T-cell (primary cell): Measurements from ENCODE around the gene MYB. TPM values are rescaled to one million over a fixed set of nuclear protein-coding genes. Genes with fewer than 3 reads are reported as not detected.

Source experiments
- ATAC-seq, 4 experiments: fragments of 200-7000 bp in 3 of 4; fragments of 150-1000 bp in 1 of 4; cut with Tn5 transposase; replicated peaks in 1 of 4; 1 replicate in 3 of 4; 2 replicates in 1 of 4; pipeline ENCODE4 v1.10.0; 2021; ENCODE audit warnings: moderate library complexity in 3 of 4, mild to moderate bottlenecking in 2 of 4, moderate number of reproducible peaks in 1 of 4
- CTCF ChIA-PET, 2 donors: fragments of 300-600 bp; sonication (Branson Sonifier 250); formaldehyde crosslinking; loops; one replicate each; lab custom pipeline; 2022; ENCODE audit warnings: antibody characterized with exemption in 2 of 2; lab: Charles Lee
- POLR2A ChIA-PET, 2 donors: fragments of 300-600 bp; sonication (Branson Sonifier 250); formaldehyde crosslinking; loops; one replicate each; lab custom pipeline; 2022; ENCODE audit warnings: antibody characterized with exemption in 2 of 2; lab: Charles Lee
- DNase-seq, 35 experiments: peaks; one replicate each; pipeline versions ENCODE4 v3.0.0 to v3.0.0-alpha.2; 2013 to 2023
- H3K27ac ChIP-seq: one replicate; pipeline ENCODE4 v1.5.1; 2013; ENCODE audit warnings: low read length
- H3K27me3 ChIP-seq, 2 experiments: replicated peaks in 1 of 2; 1 replicate in 1 of 2; 2 replicates in 1 of 2; pipeline versions ENCODE4 v1.6.1 to v1.7.0; 2013; ENCODE audit warnings: low read length in 1 of 2, mixed read lengths in 1 of 2; ENCODE audit not compliant: control insufficient read depth in 2 of 2, insufficient read depth in 2 of 2; ENCODE audit errors: extremely low read depth in 1 of 2
- H3K36me3 ChIP-seq, 2 donors: 1 replicate in 1 of 2; 2 replicates in 1 of 2; pipeline versions ENCODE4 v1.6.1 to v1.7.0; 2013; ENCODE audit warnings: low read length in 1 of 2; ENCODE audit not compliant: control insufficient read depth in 2 of 2, insufficient read depth in 1 of 2; ENCODE audit errors: extremely low read depth in 1 of 2
- H3K4me1 ChIP-seq, 2 experiments: 1 replicate in 1 of 2; 2 replicates in 1 of 2; pipeline versions ENCODE4 v1.6.1 to v1.7.0; 2013; ENCODE audit warnings: low read length in 2 of 2, mixed read lengths in 1 of 2; ENCODE audit not compliant: insufficient read depth in 2 of 2, control insufficient read depth in 1 of 2; ENCODE audit errors: extremely low read depth in 1 of 2
- H3K4me3 ChIP-seq, 2 donors: 1 replicate in 1 of 2; 2 replicates in 1 of 2; pipeline versions ENCODE4 v1.5.1 to v1.7.0; 2013; ENCODE audit warnings: mild to moderate bottlenecking in 2 of 2, low read length in 1 of 2, moderate library complexity in 1 of 2; ENCODE audit not compliant: control insufficient read depth in 1 of 2; ENCODE audit errors: extremely low read depth in 1 of 2
- H3K9me3 ChIP-seq: 2 replicates; pipeline ENCODE4 v1.7.0; 2013
- H3K27ac Mint-ChIP-seq, 2 donors: one replicate each; pipeline ENCODE4 v1.8.0; 2020 to 2021; ENCODE audit warnings: mild to moderate bottlenecking in 2 of 2, mixed read lengths in 2 of 2
- H3K27me3 Mint-ChIP-seq, 2 donors: one replicate each; pipeline ENCODE4 v1.8.0; 2021 to 2022; ENCODE audit warnings: mixed read lengths in 2 of 2
- H3K36me3 Mint-ChIP-seq: one replicate; pipeline ENCODE4 v1.8.0; 2021; ENCODE audit warnings: mixed read lengths
- H3K4me1 Mint-ChIP-seq, 3 donors: one replicate each; pipeline ENCODE4 v1.8.0; 2020 to 2022; ENCODE audit warnings: mixed read lengths in 3 of 3, mild to moderate bottlenecking in 1 of 3
- H3K4me3 Mint-ChIP-seq, 3 donors: one replicate each; pipeline ENCODE4 v1.8.0; 2020 to 2022; ENCODE audit warnings: mild to moderate bottlenecking in 3 of 3, mixed read lengths in 3 of 3, moderate library complexity in 3 of 3
- H3K9me3 Mint-ChIP-seq, 3 donors: one replicate each; pipeline ENCODE4 v1.8.0; 2020 to 2022; ENCODE audit warnings: mixed read lengths in 3 of 3
- WGBS: methylation state at CpG from one replicate; pipeline ENCODE4 v1.1.5; 2013; ENCODE audit warnings: missing lambda C conversion rate; ENCODE audit not compliant: insufficient coverage; 5-methylcytosine and 5-hydroxymethylcytosine counted together
- total RNA-seq, 35 experiments: library from RNA in 6 of 35; stranded (reverse) in 6 of 35; fragments of 120-200 nt in 1 of 35; gene quantifications; one replicate each; pipeline versions ENCODE4 v1.2.1 to v1.2.4 and lab custom pipeline; 2013 to 2026

MYB gene
- total RNA-seq, 5 donors from 2014 or later (not counting 1 experiment from before 2014, with no cell fraction given): 4.4 to 23.9 (median 17.1) TPM

GRCh38 chr6:135229996-135230395 lies 48.9 kb downstream of the MYB start:
- DNase-seq: no peak
- no peak overlapping the region for H3K27ac ChIP-seq
- no peaks in the 10 kb centered on the region for H3K36me3 ChIP-seq
- CTCF ChIA-PET: no interaction called here
- Mint-ChIP-seq H3K36me3 (no peaks in the 10 kb centered on the region), H3K4me1 (peaks cover 2 to 13% (median 8%) of the 10 kb centered on the region in 3 donors), H3K27me3 (no peaks in the 10 kb centered on the region), H3K4me3 (no peak overlapping the region), H3K9me3 (no peaks in the 10 kb centered on the region), H3K27ac (no peak overlapping the region)
- no peaks in the 10 kb centered on the region for H3K9me3 ChIP-seq
- ATAC-seq: no peak
- WGBS: 67% methylated on average over 1 of the region's 2 CpGs
- H3K27me3 ChIP-seq: no peaks in the 10 kb centered on the region
- no peak overlapping the region for H3K4me3 ChIP-seq
- no peaks in the 10 kb centered on the region for H3K4me1 ChIP-seq
- POLR2A ChIA-PET: interaction anchor here in 1 of 2 donors (0.7 kb wide), 1 partner anchor 1268 kb away, joined by 4 read pairs; no protein-coding TSS in a partner anchor

- Mint-ChIP-seq H3K27me3 (no peaks in the 10 kb centered on the region), H3K4me3 (no peak overlapping the region), H3K27ac (no peak overlapping the region), H3K9me3 (no peaks in the 10 kb centered on the region), H3K4me1 (peaks cover 2 to 13% (median 8%) of the 10 kb centered on the region in 3 donors), H3K36me3 (no peaks in the 10 kb centered on the region)
- Histone ChIP-seq H3K27ac (no peak overlapping the region), H3K9me3 (no peaks in the 10 kb centered on the region), H3K4me3 (no peak overlapping the region), H3K27me3 (no peaks in the 10 kb centered on the region), H3K36me3 (no peaks in the 10 kb centered on the region), H3K4me1 (no peaks in the 10 kb centered on the region)
- ChIA-PET POLR2A (interaction anchor here in 1 of 2 donors (0.6 to 0.7 kb wide), 3 partner anchors 30 to 1267 kb away, joined by 4 read pairs; no protein-coding TSS in a partner anchor), CTCF (no interaction called here)
- WGBS: no CpG with 5 or more reads among the region's 3 CpGs
- ATAC-seq: no peak
- DNase-seq: no peak
Observed at GRCh38 chr6:135230711-135231468, 49.8 kb downstream of the MYB start.

- WGBS: no CpG with 5 or more reads among the region's 1 CpG
- ChIA-PET CTCF (interaction anchor here in 1 of 2 donors (0.6 kb wide), 1 partner anchor 682 kb away, joined by 3 read pairs; no protein-coding TSS in a partner anchor), POLR2A (interaction anchor here in 1 of 2 donors (0.6 kb wide), 1 partner anchor 30 kb away, joined by 4 read pairs; no protein-coding TSS in a partner anchor)
- no peak for ATAC-seq
- Histone ChIP-seq H3K4me3 (no peak overlapping the region), H3K27me3 (no peaks in the 10 kb centered on the region), H3K4me1 (no peaks in the 10 kb centered on the region), H3K27ac (no peak overlapping the region), H3K9me3 (no peaks in the 10 kb centered on the region), H3K36me3 (no peaks in the 10 kb centered on the region)
- H3K27ac Mint-ChIP-seq: no peak overlapping the region
- peaks cover 3 to 16% (median 9%) of the 10 kb centered on the region in 3 donors for H3K4me1 Mint-ChIP-seq
- no peaks in the 10 kb centered on the region for H3K36me3 Mint-ChIP-seq
- DNase-seq: no peak
- H3K9me3 Mint-ChIP-seq: no peaks in the 10 kb centered on the region
- no peak overlapping the region for H3K4me3 Mint-ChIP-seq
- H3K27me3 Mint-ChIP-seq: no peaks in the 10 kb centered on the region
Observed at GRCh38 chr6:135231469-135231844, 50.3 kb downstream of the MYB start.

DNA sequence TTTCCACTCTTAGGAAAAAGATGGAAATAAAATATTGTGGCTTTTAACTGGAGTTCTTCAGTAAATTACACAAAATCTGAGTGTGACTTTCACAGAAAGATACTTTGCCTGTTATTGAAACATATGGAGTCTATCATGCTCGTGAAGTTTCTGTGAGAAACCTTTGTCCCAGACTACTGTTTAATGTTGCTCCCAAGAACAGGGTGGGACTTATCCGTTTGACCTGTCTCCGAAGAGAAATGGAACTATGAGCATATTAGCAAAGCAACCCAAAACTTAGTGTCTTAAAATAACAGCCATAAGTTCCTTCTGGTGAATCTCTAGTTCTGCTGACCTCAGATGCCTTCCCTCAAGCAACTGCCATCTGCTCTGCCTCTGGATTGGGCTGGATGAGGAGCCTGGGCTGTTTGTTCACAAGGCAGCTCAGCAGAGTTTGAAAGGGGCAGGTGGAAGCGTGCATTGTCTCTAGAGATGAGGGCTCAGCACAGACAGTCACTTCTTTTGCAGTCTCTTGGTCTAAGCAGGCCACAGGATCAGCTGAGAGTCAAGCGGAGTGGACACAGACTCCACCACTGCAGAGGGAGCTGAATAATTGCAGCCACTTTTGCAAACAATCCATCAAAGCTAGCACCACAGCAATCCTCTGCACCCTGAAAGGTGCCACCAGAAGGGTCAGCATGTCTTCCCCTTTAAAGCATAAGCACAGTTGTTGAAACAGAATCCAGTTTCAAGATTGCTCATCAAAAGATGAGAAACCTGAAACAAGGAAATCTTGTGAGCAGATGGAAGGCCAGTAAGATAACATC lies 52.8 kb downstream of the MYB start:
- H3K36me3 ChIP-seq: no peaks in the 10 kb centered on the region
- DNase-seq: no peak
- 59% methylated on average over 3 of the region's 5 CpGs for WGBS
- no peaks in the 10 kb centered on the region for H3K27me3 ChIP-seq
- ChIA-PET CTCF (no interaction called here), POLR2A (no interaction called here)
- H3K4me1 ChIP-seq: peaks cover 0 to 3% of the 10 kb centered on the region in 2 experiments
- H3K27ac Mint-ChIP-seq: no peak overlapping the region
- no peak overlapping the region for H3K27ac ChIP-seq
- no peaks in the 10 kb centered on the region for H3K36me3 Mint-ChIP-seq
- H3K27me3 Mint-ChIP-seq: no peaks in the 10 kb centered on the region
- H3K9me3 ChIP-seq: no peaks in the 10 kb centered on the region
- no peak overlapping the region for H3K4me3 Mint-ChIP-seq
- ATAC-seq: no peak
- no peaks in the 10 kb centered on the region for H3K9me3 Mint-ChIP-seq
- H3K4me1 Mint-ChIP-seq: peaks cover 5 to 13% (median 7%) of the 10 kb centered on the region in 3 donors
- H3K4me3 ChIP-seq: no peak overlapping the region

GRCh38 chr6:135234492-135234780 lies 53.3 kb downstream of the MYB start:
- Histone ChIP-seq H3K9me3 (no peaks in the 10 kb centered on the region), H3K36me3 (no peaks in the 10 kb centered on the region), H3K27ac (no peak overlapping the region), H3K4me3 (no peak overlapping the region), H3K4me1 (peaks cover 0 to 3% of the 10 kb centered on the region in 2 experiments), H3K27me3 (no peaks in the 10 kb centered on the region)
- no peak for ATAC-seq
- peaks cover 5 to 13% (median 7%) of the 10 kb centered on the region in 3 donors for H3K4me1 Mint-ChIP-seq
- no peaks in the 10 kb centered on the region for H3K9me3 Mint-ChIP-seq
- no peaks in the 10 kb centered on the region for H3K27me3 Mint-ChIP-seq
- whole genome bisulfite sequencing: no CpG with 5 or more reads among the region's 1 CpG
- H3K4me3 Mint-ChIP-seq: no peak overlapping the region
- no peaks in the 10 kb centered on the region for H3K36me3 Mint-ChIP-seq
- POLR2A ChIA-PET: no interaction called here
- CTCF ChIA-PET: no interaction called here
- no peak for DNase-seq
- H3K27ac Mint-ChIP-seq: no peak overlapping the region

DNA sequence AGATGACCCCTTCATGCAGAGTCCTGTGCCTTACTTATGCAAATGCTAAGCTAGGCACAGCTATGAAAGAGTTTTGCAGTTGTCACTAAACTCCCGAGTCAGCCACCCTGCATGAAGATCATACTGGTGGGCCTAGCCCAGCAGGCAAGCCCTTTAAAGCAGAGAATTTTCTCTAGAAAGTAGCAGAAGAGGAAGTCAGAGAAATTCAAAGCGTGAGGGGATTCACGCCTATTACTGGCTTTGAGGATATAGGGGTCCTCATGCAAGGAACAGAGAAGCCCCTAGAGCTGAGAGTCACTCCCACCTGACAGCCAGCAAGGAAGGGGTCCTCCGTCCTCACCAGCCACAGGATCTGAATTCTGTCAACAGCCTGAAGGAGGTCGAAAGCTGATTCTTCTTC lies 54.6 kb downstream of the MYB start:
- WGBS: 90% methylated on average over 3 of the region's 5 CpGs
- no peak overlapping the region for H3K4me3 ChIP-seq
- no peak overlapping the region for H3K27ac ChIP-seq
- DNase-seq: no peak
- no peaks in the 10 kb centered on the region for H3K27me3 Mint-ChIP-seq
- no peaks in the 10 kb centered on the region for H3K36me3 ChIP-seq
- H3K4me1 ChIP-seq: peaks cover 0 to 3% of the 10 kb centered on the region in 2 experiments
- ChIA-PET CTCF (no interaction called here), POLR2A (no interaction called here)
- no peak overlapping the region for H3K4me3 Mint-ChIP-seq
- no peak overlapping the region for H3K27ac Mint-ChIP-seq
- no peaks in the 10 kb centered on the region for H3K36me3 Mint-ChIP-seq
- H3K4me1 Mint-ChIP-seq: peaks cover 5 to 13% (median 7%) of the 10 kb centered on the region in 3 donors
- no peaks in the 10 kb centered on the region for H3K9me3 Mint-ChIP-seq
- H3K9me3 ChIP-seq: no peaks in the 10 kb centered on the region
- no peaks in the 10 kb centered on the region for H3K27me3 ChIP-seq
- ATAC-seq: no peak
